GM12878 (cell line): ENCODE measurements around the gene SLC39A7. TPM values are rescaled to one million over a fixed set of nuclear protein-coding genes. Genes with fewer than 3 reads are reported as not detected.

Source experiments
- ATAC-seq: fragments of 200-7000 bp; cut with Tn5 transposase; 3 replicates; pipeline ENCODE4 v1.9.1; 2020; ENCODE audit warnings: mild to moderate bottlenecking, moderate library complexity
- BruUV-seq: library from RNA; stranded (reverse); fragments of 400-500 nt; replicated peaks from 2 replicates; lab custom pipeline; 2021; lab: Mats Ljungman, UMichigan
- CTCF ChIA-PET: fragments of 300-600 bp; sonication (Branson Sonifier 250); formaldehyde crosslinking; extraction: SDS; loops from one replicate; lab custom pipeline; 2021; ENCODE audit warnings: inconsistent platforms; lab: Yijun Ruan, JAX
- POLR2A ChIA-PET: fragments of 350-600 bp; formaldehyde crosslinking; extraction: SDS; loops from one replicate; lab custom pipeline; 2021; ENCODE audit warnings: inconsistent platforms; lab: Charles Lee
- RAD21 ChIA-PET: fragments of 300-600 bp; sonication (Branson Sonifier 250); formaldehyde crosslinking; loops from one replicate; lab custom pipeline; 2023; ENCODE audit warnings: antibody characterized with exemption; ENCODE audit not compliant: unreplicated experiment; lab: Charles Lee
- SMC1A ChIA-PET: fragments of 300-600 bp; sonication (Branson Sonifier 250); formaldehyde crosslinking; loops from one replicate; lab custom pipeline; 2023; ENCODE audit not compliant: unreplicated experiment, uncharacterized antibody; lab: Charles Lee
- DNase-seq: peaks from one replicate; pipeline ENCODE4 v3.0.0-alpha.2; 2011; ENCODE audit warnings: low read depth, low spot score
- FAIRE-seq: peaks from 3 replicates; lab custom pipeline; 2011; peaks lifted over from hg19 to GRCh38; lab: Jason Lieb, UNC
- H2AFZ ChIP-seq: 2 replicates; pipeline ENCODE4 v1.6.0; 2011; ENCODE audit warnings: low read depth, low read length, control low read depth; ENCODE audit not compliant: control insufficient read depth
- H3K27ac ChIP-seq: 2 replicates; pipeline ENCODE4 v1.5.1; 2011; ENCODE audit warnings: control low read depth; ENCODE audit not compliant: control insufficient read depth, insufficient read depth
- H3K27me3 ChIP-seq, 2 experiments: replicated peaks in 1 of 2; 2 replicates each; pipeline versions ENCODE4 v1.6.0 to v1.6.1; 2011; ENCODE audit warnings: low read length in 1 of 2; ENCODE audit not compliant: control insufficient read depth in 2 of 2, insufficient read depth in 2 of 2
- H3K36me3 ChIP-seq, 2 experiments: 2 replicates each; pipeline ENCODE4 v1.5.1; 2011; ENCODE audit warnings: low read length in 1 of 2; ENCODE audit not compliant: control insufficient read depth in 2 of 2, insufficient read depth in 2 of 2
- H3K4me1 ChIP-seq: 2 replicates; pipeline ENCODE4 v1.6.1; 2011; ENCODE audit warnings: mild to moderate bottlenecking, low read length, moderate library complexity, mixed read lengths; ENCODE audit not compliant: control insufficient read depth, insufficient read depth
- H3K4me2 ChIP-seq: 2 replicates; pipeline ENCODE4 v1.6.0; 2011; ENCODE audit warnings: control low read depth; ENCODE audit not compliant: control insufficient read depth, insufficient read depth
- H3K4me3 ChIP-seq: fragments of 200-600 bp; sonication (generic); 2 replicates; pipeline ENCODE4 v1.5.1; 2016
- H3K79me2 ChIP-seq: 2 replicates; pipeline ENCODE4 v1.6.0; 2011; ENCODE audit warnings: low read length; ENCODE audit not compliant: control insufficient read depth, insufficient read depth
- H3K9ac ChIP-seq: 2 replicates; pipeline ENCODE4 v1.8.0; 2011; ENCODE audit warnings: low read length, control low read depth, mixed read lengths; ENCODE audit not compliant: control insufficient read depth, insufficient read depth
- H3K9me3 ChIP-seq: replicated peaks from 3 replicates; pipeline ENCODE4 v1.5.1; 2011; ENCODE audit warnings: mild to moderate bottlenecking, low read length; ENCODE audit not compliant: control insufficient read depth, insufficient read depth
- H4K20me1 ChIP-seq: 2 replicates; pipeline ENCODE4 v1.6.0; 2011; ENCODE audit not compliant: control insufficient read depth, insufficient read depth
- BACH1 ChIP-seq: fragments of 450-650 bp; IDR thresholded peaks from 2 replicates; pipeline ENCODE4 v1.6.1; 2017; ENCODE audit warnings: mild to moderate bottlenecking, borderline replicate concordance
- CHD1 ChIP-seq: IDR thresholded peaks from 2 replicates; pipeline ENCODE4 v1.6.1; 2012; ENCODE audit warnings: low read depth, low read length, improper control_type of control experiment
- CREM ChIP-seq: IDR thresholded peaks from 2 replicates; pipeline ENCODE4 v1.6.1; 2014; ENCODE audit warnings: antibody characterized with exemption, low read depth
- EP300 ChIP-seq, 2 experiments: fragments of 150-350 bp in 1 of 2; IDR thresholded peaks; 2 replicates each; pipeline ENCODE4 v1.6.1; 2011 to 2012; ENCODE audit warnings: low read depth in 2 of 2, low read length in 2 of 2, borderline replicate concordance in 1 of 2, improper control_type of control experiment in 1 of 2, inconsistent platforms in 1 of 2; ENCODE audit not compliant: control insufficient read depth in 1 of 2
- GABPA ChIP-seq: IDR thresholded peaks from 2 replicates; pipeline ENCODE4 v1.6.1; 2014; ENCODE audit warnings: antibody characterized with exemption, low read depth, mild to moderate bottlenecking, inconsistent platforms
- GATAD2B ChIP-seq: fragments of 450-650 bp; conservative IDR thresholded peaks from 2 replicates; pipeline ENCODE4 v1.6.1; 2017; ENCODE audit warnings: low read depth, mild to moderate bottlenecking, moderate library complexity
- KLF5 ChIP-seq: fragments of 450-650 bp; IDR thresholded peaks from 2 replicates; pipeline ENCODE4 v1.6.1; 2014; ENCODE audit warnings: mild to moderate bottlenecking; ENCODE audit not compliant: partially characterized antibody
- MLLT1 ChIP-seq: fragments of 450-650 bp; IDR thresholded peaks from 2 replicates; pipeline ENCODE4 v1.6.1; 2016; ENCODE audit warnings: mild to moderate bottlenecking
- MYC ChIP-seq: IDR thresholded peaks from 2 replicates; pipeline ENCODE4 v1.6.1; 2011; ENCODE audit warnings: mild to moderate bottlenecking, low read length, moderate library complexity, inconsistent platforms; ENCODE audit not compliant: insufficient read depth, insufficient replicate concordance, insufficient read length, severe bottlenecking
- NFYB ChIP-seq: IDR thresholded peaks from 2 replicates; pipeline ENCODE4 v1.6.1; 2011; ENCODE audit warnings: low read depth, mild to moderate bottlenecking, low read length, improper control_type of control experiment, moderate library complexity; ENCODE audit not compliant: insufficient read depth
- POLR2A ChIP-seq: IDR thresholded peaks from 2 replicates; pipeline ENCODE4 v1.6.1; 2011; ENCODE audit warnings: low read depth, mild to moderate bottlenecking, low read length
- POLR2AphosphoS2 ChIP-seq: IDR thresholded peaks from 2 replicates; pipeline ENCODE4 v1.6.1; 2011; ENCODE audit warnings: low read depth, mild to moderate bottlenecking, low read length, improper control_type of control experiment, moderate library complexity
- SMAD1 ChIP-seq: fragments of 450-650 bp; IDR thresholded peaks from 2 replicates; pipeline ENCODE4 v1.6.1; 2018; ENCODE audit warnings: mild to moderate bottlenecking, low read depth; ENCODE audit not compliant: partially characterized antibody
- TCF12 ChIP-seq: IDR thresholded peaks from 2 replicates; pipeline ENCODE4 v1.6.1; 2011; ENCODE audit warnings: low read depth, mild to moderate bottlenecking, low read length
- ZBED1 ChIP-seq: IDR thresholded peaks from 2 replicates; pipeline ENCODE4 v1.6.1; 2016; ENCODE audit warnings: borderline replicate concordance
- WGBS: methylation state at CpG from one replicate; pipeline ENCODE4 v1.1.6; 2016; ENCODE audit warnings: low lambda C conversion rate; ENCODE audit not compliant: insufficient replicate concordance, insufficient coverage; ENCODE audit errors: missing lambda C conversion rate; 5-methylcytosine and 5-hydroxymethylcytosine counted together
- in situ Hi-C: fragments of 300-500 bp; cut with MboI; formaldehyde crosslinking; loops from 9 replicates; pipeline ENCODE4 v1.14.3; 2018; ENCODE audit warnings: mixed read lengths
- intact Hi-C: fragments of 100-400 bp; cut with micrococcal nuclease; formaldehyde crosslinking; loops from one replicate; pipeline ENCODE4 v1.14.2; 2022; ENCODE audit not compliant: unreplicated experiment
- polyA plus RNA-seq, 11 experiments: library from polyadenylated mRNA; depleted of rRNA in 4 of 11; unstranded in 6 of 11; stranded (reverse) in 5 of 11; fragments of >200 nt; fragmentation: Nextera tagmentation in 4 of 11; fragmentation: Illumina TruSeq in 1 of 11; extraction: Ambion mirVana in 4 of 11; extraction: Trizol in 1 of 11; gene quantifications; 1 replicate in 1 of 11; 2 replicates in 10 of 11; pipeline versions ENCODE4 v1.2.1 to v1.2.3, GENCODE V29; 2011 to 2016; ENCODE audit warnings: inconsistent platforms in 2 of 11, missing spikeins in 2 of 11, low read depth in 1 of 11
- total RNA-seq, 4 experiments: library from RNA; depleted of rRNA in 3 of 4; stranded (reverse); fragments of >200 nt in 3 of 4; fragmentation: Illumina TruSeq in 1 of 4; extraction: Trizol in 1 of 4; gene quantifications; 2 replicates each; pipeline versions ENCODE4 v1.2.1 to v1.2.3, GENCODE V29; 2013 to 2021
- TF ChIP-seq, protein P1 (sequence below): IDR thresholded peaks from 2 replicates; pipeline ENCODE4 v1.6.1; 2011; ENCODE audit warnings: mild to moderate bottlenecking, low read depth, low read length, moderate library complexity; ENCODE audit not compliant: insufficient replicate concordance

Gene SLC39A7
- total and polyA plus RNA-seq, 10 of the 15 experiments (the other 5 are each of a cell fraction or from before 2014, with no cell fraction given), result 7.3 to 63.1 (median 40.6) TPM

- ChIA-PET RAD21 (interaction anchor here (0.7 to 3.5 kb wide), 30 partner anchors 9 to 348 kb away, joined by 3 to 25 read pairs (median 6); partner anchors contain the start of genes HLA-DMA, HLA-DPA1, HLA-DPB1 and HSD17B8), CTCF (interaction anchor here (0.6 to 5.5 kb wide), 55 partner anchors 9 to 523 kb away, joined by 3 to 53 read pairs (median 7); partner anchors contain the start of genes B3GALT4, HLA-DPB1, HSD17B8 and RGL2), POLR2A (interaction anchor here (1.0 to 5.2 kb wide), 22 partner anchors 13 to 277 kb away, joined by 3 to 40 read pairs (median 5); partner anchors contain the start of genes B3GALT4, HLA-DPA1, HLA-DPB1 and PFDN6), SMC1A (interaction anchor here (0.6 to 4.2 kb wide), 30 partner anchors 19 to 363 kb away, joined by 3 to 34 read pairs (median 4); partner anchors contain the start of genes HLA-DOA, RPS18, RXRB and VPS52)
- peak overlapping the region; percentile 78 for H3K4me3 ChIP-seq
- in situ Hi-C loops, result loop anchor here (5.0 kb wide), 2 partner anchors 132 to 247 kb away; no protein-coding TSS in a partner anchor
- DNase-seq (peak; percentile 99), FAIRE-seq (peak; percentile 100), ATAC-seq (peak; percentile 95)
- peak overlapping the region; percentile 94 for H2AFZ ChIP-seq
- peak overlapping the region; percentile 98 for H3K4me2 ChIP-seq
- peak overlapping the region; percentile 97 for H3K9ac ChIP-seq
- whole genome bisulfite sequencing, result under 1% methylated on average over 58 of the region's 58 CpGs
- H3K36me3 ChIP-seq, result peaks cover 2 to 12% of the 10 kb centered on the region in 2 experiments; a peak in 2 of 4 replicates
- H3K27me3 ChIP-seq, result no peaks in the 10 kb centered on the region
- no peaks in the 10 kb centered on the region for H3K9me3 ChIP-seq
- intact Hi-C loops, result loop anchor here (1.0 to 5.0 kb wide), 5 partner anchors 44 to 247 kb away; no protein-coding TSS in a partner anchor
- H4K20me1 ChIP-seq, result no peaks in the 10 kb centered on the region
- H3K27ac ChIP-seq, result peak overlapping the region; percentile 94
- peaks cover 10% of the 10 kb centered on the region for H3K4me1 ChIP-seq
- no TSS peak for BruUV-seq
- peaks cover 13% of the 10 kb centered on the region for H3K79me2 ChIP-seq
- TF ChIP-seq SMAD1 (peak; percentile 20), CHD1 (0 out of 2 replicates have a peak, but pooled peaks have one; percentile 45), GABPA (peak; percentile 70; the same call in 1 of the 2 replicates), MLLT1 (peak; percentile 66), ZBED1 (no peak), MYC (peak; percentile 27), BACH1 (peak; percentile 69; the same call in 1 of the 2 replicates), GATAD2B (0 out of 2 replicates have a peak, but pooled peaks have one; percentile 44), KLF5 (no peak), POLR2AphosphoS2 (peak; percentile 90), POLR2A (peak; percentile 94), CREM (peak; percentile 57; the same call in 1 of the 2 replicates), NFYB (peak; percentile 95), EP300 (IDR thresholded peaks at IDR 0.05; ENCODE audit: borderline replicate concordance in 1 of 2, control insufficient read depth in 1 of 2, low read depth in 2 of 2, low read length in 2 of 2) (0 out of 4 replicates have a peak, but pooled peaks of 1 of the 2 experiments have one; percentile 23), TCF12 (0 out of 2 replicates have a peak, but pooled peaks have one; percentile 37)
- TF ChIP-seq, protein P1, sequence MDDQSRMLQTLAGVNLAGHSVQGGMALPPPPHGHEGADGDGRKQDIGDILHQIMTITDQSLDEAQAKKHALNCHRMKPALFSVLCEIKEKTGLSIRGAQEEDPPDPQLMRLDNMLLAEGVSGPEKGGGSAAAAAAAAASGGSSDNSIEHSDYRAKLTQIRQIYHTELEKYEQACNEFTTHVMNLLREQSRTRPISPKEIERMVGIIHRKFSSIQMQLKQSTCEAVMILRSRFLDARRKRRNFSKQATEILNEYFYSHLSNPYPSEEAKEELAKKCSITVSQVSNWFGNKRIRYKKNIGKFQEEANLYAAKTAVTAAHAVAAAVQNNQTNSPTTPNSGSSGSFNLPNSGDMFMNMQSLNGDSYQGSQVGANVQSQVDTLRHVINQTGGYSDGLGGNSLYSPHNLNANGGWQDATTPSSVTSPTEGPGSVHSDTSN, result peak; percentile 90
Observed at GRCh38 chr6:33248932-33249731, 48.5 kb downstream of the SLC39A7 start.
